Measurements from ENCODE around the gene H2AZ1. TPM values are rescaled to one million over a fixed set of nuclear protein-coding genes. Genes with fewer than 3 reads are reported as not detected.

H2AZ1 gene
- total RNA-seq, 1 experiment from 2014 or later, result 1,095 TPM

GRCh38 chr4:99915449-99915848 lies 34.6 kb downstream of the H2AZ1 start:
- intact Hi-C loops (cut with micrococcal nuclease; ENCODE audit: unreplicated experiment), result no loop called here
- H3K27me3 ChIP-seq (replicated peaks; ENCODE audit: insufficient read depth, low read depth, low read length, poor library complexity), result no peaks in the 10 kb centered on the region
- no peaks in the 10 kb centered on the region for H3K36me3 ChIP-seq (ENCODE audit: insufficient read depth, low read length, poor library complexity, severe bottlenecking)
- H3K9me3 ChIP-seq (ENCODE audit: low read depth, low read length, poor library complexity, severe bottlenecking), result no peaks in the 10 kb centered on the region
- H3K27ac ChIP-seq (ENCODE audit: low read depth, low read length, poor library complexity, severe bottlenecking), result no peak overlapping the region
- CTCF ChIA-PET, result no interaction called here
- no TSS peak for BruUV-seq (replicated peaks)
- H3K4me3 ChIP-seq (ENCODE audit: low read depth, low read length, poor library complexity, severe bottlenecking), result no peak overlapping the region
- POLR2A ChIA-PET (ENCODE audit: low non-redundant PET), result no interaction called here
- DNase-seq (ENCODE audit: low spot score), result no peak
- no peaks in the 10 kb centered on the region for H3K4me1 ChIP-seq (ENCODE audit: insufficient read depth, low read length, poor library complexity, severe bottlenecking)
- TF ChIP-seq CTCF (conservative IDR thresholded peaks at IDR 0.05; ENCODE audit: low read depth, low read length), result no peak
- TF ChIP-seq EZH2 (IDR thresholded peaks at IDR 0.05; ENCODE audit: borderline replicate concordance, low read depth, low read length, poor library complexity, severe bottlenecking), result no peak

Other genes starting within 250 kb of the H2AZ1 start
- gene DAPP1, start 133.4 kb downstream of the H2AZ1 start, total RNA-seq (2021), result not detected in 2 replicates
- 26.7 and 31.6 TPM in 2 replicates for gene LAMTOR3, start 55.8 kb downstream of the H2AZ1 start, total RNA-seq (2021)
- 33.5 and 36.4 TPM in 2 replicates for gene DNAJB14, start 3.7 kb downstream of the H2AZ1 start, total RNA-seq (2021)
- gene DDIT4L, start 240.2 kb upstream of the H2AZ1 start, total RNA-seq (2021), result 0.15 and 0.26 TPM in 2 replicates

All from A673 (cell line).